Stimulated activated CD8-positive, alpha-beta memory T cell treated with anti-CD3 and anti-CD28 coated beads, Interleukin-15, amount 100 ng/mL, for 1 hour (primary cell): ENCODE data around the gene LMF1.
"Not testable (repeated sequence)": the region's sequence is repeated elsewhere in the genome, so short reads cannot be mapped to it uniquely, and the experiment has no call there.

Experiments used
- DNase-seq: peaks from one replicate; pipeline ENCODE4 v3.0.0-alpha.2; 2020; ENCODE audit warnings: low read depth

Gene LMF1

GRCh38 chr16:948767-949166 lies 22.0 kb downstream of the LMF1 start:
- not testable (repeated sequence) for DNase-seq

- not testable (repeated sequence) for DNase-seq
Observed at GRCh38 chr16:947922-948303, 22.9 kb downstream of the LMF1 start.

GRCh38 chr16:947255-947921 lies 23.4 kb downstream of the LMF1 start:
- DNase-seq: no peak

GRCh38 chr16:946048-946395 lies 24.8 kb downstream of the LMF1 start:
- DNase-seq: no peak

GRCh38 chr16:945271-946047 lies 25.3 kb downstream of the LMF1 start:
- DNase-seq: no peak

GRCh38 chr16:943971-944370 lies 26.8 kb downstream of the LMF1 start:
- DNase-seq: no peak

GRCh38 chr16:942436-943060 lies 28.2 kb downstream of the LMF1 start:
- no peak for DNase-seq

- DNase-seq: no peak
Observed at GRCh38 chr16:939941-940340, 30.8 kb downstream of the LMF1 start.

- DNase-seq: no peak
Observed at GRCh38 chr16:939311-939710, 31.5 kb downstream of the LMF1 start.

GRCh38 chr16:938752-939151 lies 32.0 kb downstream of the LMF1 start:
- no peak for DNase-seq

- no peak for DNase-seq
Observed at GRCh38 chr16:938136-938535, 32.6 kb downstream of the LMF1 start.

- no peak for DNase-seq
Observed at GRCh38 chr16:937723-938122, 33.1 kb downstream of the LMF1 start.

- DNase-seq: no peak
Observed at GRCh38 chr16:937311-937710, 33.5 kb downstream of the LMF1 start.

GRCh38 chr16:935684-936083 lies 35.1 kb downstream of the LMF1 start:
- no peak for DNase-seq

GRCh38 chr16:934178-934577 lies 36.6 kb downstream of the LMF1 start:
- no peak for DNase-seq

- DNase-seq: no peak
Observed at GRCh38 chr16:933581-933980, 37.2 kb downstream of the LMF1 start.

GRCh38 chr16:932831-933330 lies 37.9 kb downstream of the LMF1 start:
- DNase-seq: no peak

GRCh38 chr16:931626-932500 lies 38.9 kb downstream of the LMF1 start:
- no peak for DNase-seq

- DNase-seq: no peak
Observed at GRCh38 chr16:931171-931570, 39.6 kb downstream of the LMF1 start.

- DNase-seq: no peak
Observed at GRCh38 chr16:930511-930910, 40.3 kb downstream of the LMF1 start.

- no peak for DNase-seq
Observed at GRCh38 chr16:930076-930475, 40.7 kb downstream of the LMF1 start.
